ENCODE results near the gene KCNC1.

The KCNC1 gene

GRCh38 chr11:17778956-17779860 lies 44.6 kb downstream of the KCNC1 start:
- DNase-seq (ENCODE audit: low read depth), result no peak
- no peak for TF ChIP-seq CTCF (IDR thresholded peaks at IDR 0.05; ENCODE audit: control insufficient read depth, insufficient read depth, low read depth, low read length, missing control alignments)
- no peak overlapping the region for H3K4me3 ChIP-seq (ENCODE audit: control insufficient read depth, low read depth, low read length)

GRCh38 chr11:17779861-17780594 lies 45.4 kb downstream of the KCNC1 start:
- TF ChIP-seq CTCF (IDR thresholded peaks at IDR 0.05; ENCODE audit: control insufficient read depth, insufficient read depth, low read depth, low read length, missing control alignments), result no peak
- DNase-seq (ENCODE audit: low read depth), result no peak
- H3K4me3 ChIP-seq (ENCODE audit: control insufficient read depth, low read depth, low read length), result no peak overlapping the region

- no peak overlapping the region for H3K4me3 ChIP-seq (ENCODE audit: control insufficient read depth, low read depth, low read length)
- no peak for TF ChIP-seq CTCF (IDR thresholded peaks at IDR 0.05; ENCODE audit: control insufficient read depth, insufficient read depth, low read depth, low read length, missing control alignments)
- no peak for DNase-seq (ENCODE audit: low read depth)
Measured at GRCh38 chr11:17780668-17781067, 46.1 kb downstream of the KCNC1 start.

- no peak for TF ChIP-seq CTCF (IDR thresholded peaks at IDR 0.05; ENCODE audit: control insufficient read depth, insufficient read depth, low read depth, low read length, missing control alignments)
- no peak for DNase-seq (ENCODE audit: low read depth)
- H3K4me3 ChIP-seq (ENCODE audit: control insufficient read depth, low read depth, low read length), result no peak overlapping the region
Measured at GRCh38 chr11:17781221-17781620, 46.6 kb downstream of the KCNC1 start.

GRCh38 chr11:17781626-17782025 lies 47.0 kb downstream of the KCNC1 start:
- no peak for DNase-seq (ENCODE audit: low read depth)

GRCh38 chr11:17782145-17782544 lies 47.6 kb downstream of the KCNC1 start:
- H3K4me3 ChIP-seq (ENCODE audit: control insufficient read depth, low read depth, low read length), result no peak overlapping the region
- no peak for TF ChIP-seq CTCF (IDR thresholded peaks at IDR 0.05; ENCODE audit: control insufficient read depth, insufficient read depth, low read depth, low read length, missing control alignments)
- DNase-seq (ENCODE audit: low read depth), result no peak

More at GRCh38 chr11:17781626-17782025, 47.0 kb downstream of the KCNC1 start:
- no peak for TF ChIP-seq CTCF (IDR thresholded peaks at IDR 0.05; ENCODE audit: control insufficient read depth, insufficient read depth, low read depth, low read length, missing control alignments)
- H3K4me3 ChIP-seq (ENCODE audit: control insufficient read depth, low read depth, low read length), result no peak overlapping the region

Data from AG09309 (cell line).